ENCODE data around the gene ARHGDIB.

ARHGDIB gene

DNA sequence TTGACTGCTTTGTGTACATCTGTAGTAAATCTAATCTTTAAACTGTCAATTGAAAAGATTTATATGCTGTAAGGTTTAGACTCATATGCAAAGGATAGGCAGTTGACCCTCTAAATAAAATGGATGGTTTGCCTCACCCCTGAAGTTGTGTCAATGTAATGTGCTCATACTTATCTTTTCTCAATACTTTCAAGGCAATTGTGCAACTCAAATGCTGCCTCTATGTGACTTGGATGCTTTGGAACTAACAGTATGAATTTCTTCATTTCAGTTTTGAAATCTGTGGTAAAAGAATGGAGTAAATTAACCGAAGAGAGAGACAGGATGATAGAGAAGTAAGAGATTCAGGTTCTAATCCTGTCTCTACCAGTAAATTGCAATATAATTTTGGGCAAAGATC lies 21.2 kb upstream of the ARHGDIB start:
- no peak for DNase-seq

DNA sequence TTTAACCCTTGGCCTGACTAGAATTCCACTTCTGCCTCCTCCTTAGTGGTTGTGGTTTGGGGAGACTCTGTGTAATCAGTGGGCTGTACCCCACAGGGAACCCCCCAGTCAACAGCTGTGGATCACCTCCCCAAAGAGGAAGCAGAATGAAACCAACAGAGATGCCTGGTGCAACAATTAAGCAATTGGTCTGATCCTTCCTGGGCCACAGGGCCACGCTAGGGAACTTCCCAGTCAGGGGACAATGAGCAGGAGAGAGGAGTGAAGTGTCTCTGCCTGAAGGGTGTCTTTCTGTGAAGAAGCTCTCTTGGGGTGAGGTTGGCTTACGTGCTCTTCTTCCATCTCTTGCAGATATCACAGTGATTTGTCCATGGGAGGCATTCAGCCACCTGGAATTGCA lies 19.6 kb upstream of the ARHGDIB start:
- no peak for DNase-seq

DNA sequence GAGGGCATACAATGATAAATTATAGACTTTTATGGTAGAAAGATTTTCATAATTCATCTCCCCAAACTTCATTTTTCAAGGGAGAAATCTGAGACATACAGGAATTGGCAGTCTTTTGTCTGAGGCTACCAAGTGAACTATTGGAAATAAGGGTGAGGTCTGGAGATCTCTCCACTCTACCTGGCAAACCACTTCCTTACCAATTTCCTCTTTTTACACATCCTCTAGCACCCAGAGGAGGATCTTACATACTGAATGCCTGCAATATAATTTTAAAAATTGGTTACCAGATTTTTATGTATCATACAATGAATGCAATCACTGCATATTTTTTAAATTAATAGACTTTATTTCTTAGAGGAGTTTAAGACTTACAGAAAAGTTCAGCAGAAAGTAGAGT lies 18.1 kb upstream of the ARHGDIB start:
- DNase-seq = no peak

DNA sequence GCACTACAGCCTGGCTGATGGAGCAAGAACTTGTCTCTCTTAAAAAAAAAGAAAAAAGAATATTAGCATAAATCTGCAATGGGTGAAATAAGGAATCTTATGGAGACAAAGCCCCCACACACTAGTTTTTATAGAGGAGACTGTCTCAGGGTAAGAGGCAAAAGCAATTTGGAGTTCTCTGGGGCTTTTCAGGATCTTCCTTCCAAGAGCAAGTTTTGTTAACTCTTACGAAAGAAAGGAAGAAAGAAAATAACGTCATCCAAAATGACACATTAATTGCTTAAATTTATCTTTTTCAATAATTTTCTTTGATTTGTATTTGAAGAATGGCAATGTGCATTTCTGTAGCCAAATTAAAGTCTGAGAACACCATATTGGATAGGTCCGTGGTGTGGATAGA lies 15.3 kb upstream of the ARHGDIB start:
- no peak for DNase-seq

DNA sequence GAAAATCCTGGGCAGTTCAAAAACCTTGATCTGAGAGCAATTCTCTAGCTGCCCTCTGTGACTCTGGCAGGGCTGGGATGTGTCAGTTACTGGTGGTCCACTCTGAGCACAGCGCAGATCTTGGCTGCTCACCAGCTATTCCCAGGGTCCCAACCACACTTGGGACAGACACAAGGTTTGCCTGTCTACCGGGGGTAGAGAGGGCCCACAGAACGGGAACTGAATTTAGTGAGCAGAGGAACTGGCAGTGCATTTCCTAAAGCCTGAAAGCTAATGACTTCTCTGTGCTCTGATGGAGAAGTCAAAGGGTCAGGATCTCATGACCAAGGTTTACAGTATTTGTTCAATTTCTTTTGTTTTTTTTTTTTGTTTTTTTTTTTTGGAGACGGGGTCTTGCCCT lies 14.1 kb upstream of the ARHGDIB start:
- DNase-seq = no peak

DNA sequence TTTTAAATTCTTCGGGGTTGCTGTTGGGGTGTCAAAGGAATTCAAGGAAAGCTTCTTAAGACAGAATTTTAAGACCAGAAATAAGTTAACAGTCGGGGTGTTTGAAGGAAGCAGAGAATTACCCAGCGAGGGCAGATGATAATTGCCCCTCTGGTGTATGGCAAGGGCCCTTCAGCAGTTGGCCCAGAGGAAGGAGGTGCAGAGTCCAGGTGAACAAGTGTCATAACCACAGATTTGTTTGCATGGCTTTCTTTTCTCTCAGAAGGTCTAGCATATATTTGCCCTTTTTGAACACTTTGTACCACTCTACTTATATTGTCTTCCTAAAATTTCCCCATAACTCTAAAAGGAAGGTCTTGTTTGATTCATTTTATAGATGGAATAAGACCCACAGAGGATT lies 13.2 kb upstream of the ARHGDIB start:
- no peak for DNase-seq

DNA sequence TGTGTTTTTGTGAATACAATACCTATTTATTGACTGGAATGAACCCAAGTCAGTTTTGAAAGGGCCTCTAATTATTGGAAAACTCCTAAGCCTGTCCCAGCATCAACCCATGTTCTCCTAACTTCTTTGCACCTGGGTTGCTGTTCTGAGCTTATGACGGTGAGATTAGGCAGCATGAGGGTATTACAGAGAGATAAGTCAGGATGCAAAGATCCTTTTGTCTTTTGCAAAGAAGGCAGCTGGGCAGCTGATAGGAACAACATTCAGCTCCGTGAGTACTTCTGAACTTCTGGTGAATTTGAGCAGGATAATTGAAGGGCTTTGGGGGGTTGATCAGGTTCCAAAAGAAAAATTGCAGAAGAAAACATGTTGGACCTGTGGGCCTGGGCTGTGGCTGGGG lies 11.4 kb upstream of the ARHGDIB start, which contains the start of gene PDE6H:
TSS of gene PDE6H (plus strand) at position 227 of the 400 bp plus-strand sequence. CDS start 4,971 bp downstream, outside the sequence.
- DNase-seq = no peak

DNA sequence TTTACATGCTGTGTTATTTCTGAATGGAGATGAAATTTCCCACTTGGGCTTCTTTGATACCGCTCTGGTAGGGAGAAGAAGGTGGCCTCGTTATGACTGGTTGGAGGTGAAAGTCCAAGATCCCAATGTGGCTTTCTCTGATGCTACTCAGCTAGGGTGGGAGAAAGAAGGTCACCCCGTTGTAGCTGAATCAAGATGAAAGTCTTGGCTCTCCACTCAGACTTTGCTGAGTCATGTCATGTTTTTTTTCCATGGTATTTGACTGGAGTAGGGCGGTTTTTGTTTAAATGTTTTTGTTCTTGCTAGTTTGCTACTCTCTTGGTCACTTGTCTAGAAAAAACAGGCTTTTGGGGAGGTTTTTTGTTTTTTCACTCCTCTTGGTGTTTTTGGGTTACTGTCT lies 9.1 kb upstream of the ARHGDIB start:
- no peak for DNase-seq

DNA sequence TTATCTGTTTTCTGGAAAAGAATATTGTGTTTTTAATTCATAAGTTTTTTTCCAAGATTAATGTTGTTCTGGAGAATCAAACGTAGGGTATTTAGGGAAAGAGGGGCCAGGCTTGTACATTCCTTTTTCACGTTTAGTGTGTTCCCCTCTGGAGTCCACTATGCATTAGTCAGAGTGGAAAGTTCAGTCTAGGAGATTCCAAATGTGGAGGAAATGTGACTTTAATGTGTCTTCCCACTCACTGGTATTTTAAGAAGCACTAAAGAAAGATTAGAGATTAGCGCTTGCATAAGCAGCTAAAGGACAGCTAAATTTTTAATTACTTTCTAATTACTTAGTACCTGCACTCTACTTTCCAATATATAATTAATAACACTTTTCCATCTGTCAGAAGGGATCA lies 7.1 kb upstream of the ARHGDIB start:
- DNase-seq = no peak

DNA sequence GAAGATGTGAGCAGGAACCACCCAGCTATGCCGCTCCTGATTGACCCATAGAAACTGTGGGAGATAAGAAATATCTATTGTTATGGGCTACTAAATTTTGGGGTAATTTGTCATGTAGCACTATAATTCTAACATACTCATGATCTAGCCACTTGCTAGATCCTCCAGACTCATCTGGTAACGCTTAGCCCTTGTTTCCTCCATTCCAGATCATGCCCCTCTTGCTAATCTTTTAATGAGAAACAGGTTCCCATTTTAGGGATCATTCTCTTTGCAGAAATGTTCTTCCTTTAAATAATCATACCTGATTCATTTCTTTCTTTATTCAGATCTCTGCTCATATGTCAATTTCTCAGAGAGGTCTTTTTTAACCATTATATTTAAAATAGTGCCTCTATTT lies 3.8 kb upstream of the ARHGDIB start:
- no peak for DNase-seq

DNA sequence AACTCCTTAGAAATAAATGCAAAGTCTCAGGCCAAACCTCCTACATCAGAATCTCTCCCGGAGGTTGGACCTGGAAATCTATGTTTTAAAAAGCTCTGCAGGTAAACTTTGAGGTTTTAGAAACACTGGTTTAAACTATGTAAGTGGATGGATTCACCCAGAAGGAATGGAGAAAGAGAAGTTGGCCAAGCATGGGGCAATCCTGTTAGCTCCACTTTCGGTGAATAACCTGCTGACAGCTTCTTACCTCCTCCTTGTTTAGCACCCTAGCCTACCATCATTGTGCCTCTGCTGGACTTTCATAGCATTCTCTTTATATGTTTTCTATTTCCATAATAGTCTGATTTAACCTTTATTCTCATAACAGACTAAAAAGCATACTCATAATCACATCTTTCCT lies 3.0 kb upstream of the ARHGDIB start:
- DNase-seq = no peak

DNA sequence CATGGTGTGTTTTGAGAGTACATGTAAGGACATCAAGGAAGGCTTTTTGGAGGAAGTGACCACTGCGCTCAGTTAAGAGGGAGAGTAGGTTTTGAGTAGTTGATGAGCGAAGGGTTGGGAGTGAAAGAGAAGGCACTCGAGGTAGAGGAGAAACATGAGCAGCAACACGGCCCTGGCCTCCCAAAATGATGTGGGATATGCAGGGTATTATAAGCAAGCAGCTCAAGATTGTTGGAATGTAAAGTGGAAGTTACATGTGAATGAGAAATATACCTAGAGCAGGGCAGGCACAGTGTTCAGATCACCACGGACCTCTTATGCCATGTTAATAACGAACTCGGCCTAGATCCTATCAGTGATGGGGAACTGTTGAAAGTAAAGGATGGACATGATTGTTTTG lies 2.1 kb upstream of the ARHGDIB start:
- no peak for DNase-seq

DNA sequence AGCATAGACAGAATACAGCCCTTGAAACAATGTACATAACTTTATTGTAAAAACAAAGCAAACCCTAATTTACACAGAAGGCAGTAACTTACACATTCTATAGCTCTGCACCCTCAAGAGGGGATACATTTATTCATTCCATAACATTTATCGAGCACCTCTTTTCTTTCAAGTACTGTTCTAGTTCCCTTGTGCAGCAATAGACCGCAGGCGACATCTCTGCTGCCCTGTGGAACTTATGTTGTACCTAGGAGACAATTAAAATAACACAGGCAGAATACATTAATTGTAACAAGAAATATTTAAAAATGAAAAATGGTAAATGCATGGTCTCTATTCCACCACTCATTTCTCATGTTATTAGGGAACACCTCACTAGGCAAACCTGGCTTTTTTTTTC lies 1.4 kb upstream of the ARHGDIB start:
- no peak for DNase-seq

DNA sequence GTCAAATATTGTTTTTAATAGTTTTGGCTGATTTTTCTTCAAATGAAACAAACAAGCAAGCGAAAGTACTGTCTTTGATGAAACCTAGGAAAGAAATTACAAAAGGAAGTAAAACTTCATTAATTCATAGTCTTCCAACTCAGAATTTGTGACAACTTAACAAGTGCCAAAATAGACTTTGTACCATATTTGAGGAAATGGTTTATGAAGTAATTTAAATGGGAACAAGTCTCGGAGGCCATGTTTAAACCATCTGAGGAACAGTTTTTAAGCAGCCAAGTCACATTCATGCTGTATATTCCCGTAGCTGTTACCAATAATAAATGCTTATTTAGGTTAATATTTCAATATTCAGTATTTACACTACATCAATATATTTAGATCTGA lies 745 bp upstream of the ARHGDIB start:
- no peak for DNase-seq

DNA sequence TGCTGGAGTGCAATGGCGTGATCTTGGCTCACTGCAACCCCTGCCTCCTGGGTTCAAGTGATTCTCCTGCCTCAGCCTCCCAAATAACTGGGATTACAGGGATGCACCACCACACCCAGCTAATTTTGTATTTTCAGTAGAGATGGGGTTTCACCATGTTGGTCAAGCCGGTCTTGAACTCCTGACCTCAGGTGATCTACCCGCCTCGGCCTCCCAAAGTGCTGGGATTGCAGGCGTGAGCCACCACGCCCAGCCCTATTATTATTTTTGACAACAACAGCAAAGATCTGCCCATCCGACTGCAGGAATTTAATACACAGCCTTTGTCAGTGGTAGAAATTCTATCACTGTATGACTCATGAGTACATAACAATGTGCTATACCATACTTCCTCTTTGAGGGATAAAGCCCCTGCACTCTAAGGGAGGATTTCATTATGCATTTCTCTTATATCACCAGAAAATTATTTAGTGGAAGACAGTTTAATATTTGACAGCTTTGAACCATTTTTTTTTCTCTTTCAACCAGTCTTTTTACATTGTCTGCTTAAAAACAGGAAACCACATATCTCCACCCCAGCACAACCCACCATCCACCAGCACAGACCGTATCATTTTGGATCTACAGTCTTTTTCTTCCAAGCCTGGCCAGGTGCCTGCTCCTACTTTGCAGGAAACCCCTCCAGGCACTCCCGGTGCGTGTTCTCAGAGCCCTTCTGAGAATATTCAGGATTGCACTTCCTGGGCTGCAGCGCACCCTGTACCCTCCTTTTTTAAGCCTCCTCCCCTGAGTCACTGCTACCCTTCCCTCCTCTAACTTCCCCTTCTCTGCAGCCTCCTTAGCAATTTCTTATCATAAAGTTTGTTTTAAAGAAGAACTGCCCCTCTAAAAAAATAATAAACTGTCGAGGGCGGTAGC lies 594 bp downstream of the ARHGDIB start:
- DNase-seq = peak; percentile 83

DNA sequence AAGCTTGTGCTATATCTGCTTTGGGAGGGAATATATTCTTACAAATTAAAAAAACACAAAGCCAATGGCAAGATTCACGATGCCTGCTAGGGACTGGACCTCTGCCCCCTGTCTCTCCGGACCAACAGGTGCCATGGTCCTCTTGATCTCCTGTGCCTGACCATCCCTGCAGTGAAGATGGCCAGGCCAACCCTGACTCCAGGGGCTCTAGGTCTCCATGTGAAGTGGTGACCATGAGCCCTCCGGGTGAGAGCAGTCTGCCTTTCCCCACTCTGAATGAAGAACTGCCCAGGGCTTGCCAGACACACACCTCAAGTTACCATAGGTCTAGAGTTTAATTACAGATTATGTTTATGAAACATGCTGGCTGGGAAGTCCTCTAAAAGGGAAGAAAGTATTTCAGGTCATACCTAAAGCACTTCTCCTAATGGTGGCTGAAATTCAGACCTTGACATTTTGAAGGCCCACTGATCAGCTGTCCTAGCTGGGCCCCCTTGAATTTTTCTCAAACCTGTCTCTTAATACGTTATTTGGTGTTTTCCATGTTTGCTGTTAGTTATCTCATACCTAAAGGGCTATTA lies 1.4 kb downstream of the ARHGDIB start:
- DNase-seq = no peak

DNA sequence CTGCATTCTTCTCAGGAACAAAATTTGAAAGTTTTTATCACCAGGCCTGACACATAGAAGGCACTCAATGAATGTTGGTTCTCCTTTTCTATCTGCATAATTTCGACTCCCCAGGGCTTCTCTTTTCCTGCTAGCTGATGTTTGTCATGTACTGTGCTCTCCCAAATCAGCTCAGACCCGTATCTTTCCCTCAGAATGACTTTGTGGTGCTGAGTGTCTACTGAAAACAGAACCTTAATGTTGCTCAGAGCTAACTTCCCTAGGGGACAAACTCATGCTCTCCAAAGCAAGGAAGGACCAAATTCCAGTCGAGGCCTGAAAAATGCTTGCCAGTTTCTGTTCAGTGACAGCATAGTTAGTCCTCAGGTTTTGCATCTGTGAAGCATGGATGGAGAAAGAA lies 1.9 kb downstream of the ARHGDIB start:
- DNase-seq = no peak

DNA sequence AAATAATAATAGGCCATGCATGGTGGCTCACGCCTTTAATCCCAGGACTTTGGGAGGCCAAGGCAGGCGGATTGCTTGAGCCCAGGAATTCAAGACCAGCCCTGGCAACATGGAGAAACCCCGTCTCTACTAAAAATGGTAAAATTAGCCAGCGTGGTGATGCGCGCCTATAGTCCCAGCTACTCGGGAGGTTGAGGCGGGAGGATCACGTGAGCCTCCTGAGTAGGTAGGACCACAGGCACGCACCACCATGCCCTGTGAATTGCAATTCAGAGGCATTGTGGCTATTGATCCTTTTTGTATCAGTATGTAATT lies 2.3 kb downstream of the ARHGDIB start:
- DNase-seq = no peak

DNA sequence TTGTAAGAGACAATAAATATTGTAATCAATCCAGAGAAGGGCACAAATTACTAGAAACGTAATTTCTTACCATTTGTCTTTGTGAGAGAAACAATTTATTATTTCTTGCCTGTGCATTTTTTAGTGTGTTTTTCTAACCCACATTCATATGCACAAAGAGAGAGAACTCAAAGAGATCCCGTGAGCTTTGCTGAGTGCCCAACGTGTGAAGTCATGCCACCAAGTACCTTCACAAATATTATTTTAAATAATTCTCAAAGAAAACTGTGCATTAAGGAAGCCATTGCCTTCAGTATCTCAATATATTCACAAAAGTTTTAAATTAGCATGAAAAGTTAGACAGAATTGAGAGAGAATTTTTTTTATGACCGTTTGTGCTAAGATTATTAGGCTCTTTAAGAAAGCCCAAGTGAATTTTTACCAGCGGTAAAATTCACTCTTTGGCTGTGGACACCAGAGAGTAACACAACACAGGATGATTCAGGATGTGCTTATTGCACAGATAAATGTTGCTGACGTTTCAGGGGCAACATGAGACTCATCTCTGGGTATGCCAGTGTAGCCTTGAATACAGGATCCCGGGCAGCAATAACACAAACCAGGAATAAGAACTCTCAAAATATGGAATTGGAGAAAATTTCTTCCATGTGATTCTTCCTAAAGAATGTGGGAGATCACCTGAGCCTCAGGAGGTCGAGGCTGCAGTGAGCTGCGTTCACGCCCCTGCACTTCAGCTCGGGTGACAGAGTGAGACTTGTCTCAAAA lies 2.9 kb downstream of the ARHGDIB start:
- peak; percentile 69 for DNase-seq

DNA sequence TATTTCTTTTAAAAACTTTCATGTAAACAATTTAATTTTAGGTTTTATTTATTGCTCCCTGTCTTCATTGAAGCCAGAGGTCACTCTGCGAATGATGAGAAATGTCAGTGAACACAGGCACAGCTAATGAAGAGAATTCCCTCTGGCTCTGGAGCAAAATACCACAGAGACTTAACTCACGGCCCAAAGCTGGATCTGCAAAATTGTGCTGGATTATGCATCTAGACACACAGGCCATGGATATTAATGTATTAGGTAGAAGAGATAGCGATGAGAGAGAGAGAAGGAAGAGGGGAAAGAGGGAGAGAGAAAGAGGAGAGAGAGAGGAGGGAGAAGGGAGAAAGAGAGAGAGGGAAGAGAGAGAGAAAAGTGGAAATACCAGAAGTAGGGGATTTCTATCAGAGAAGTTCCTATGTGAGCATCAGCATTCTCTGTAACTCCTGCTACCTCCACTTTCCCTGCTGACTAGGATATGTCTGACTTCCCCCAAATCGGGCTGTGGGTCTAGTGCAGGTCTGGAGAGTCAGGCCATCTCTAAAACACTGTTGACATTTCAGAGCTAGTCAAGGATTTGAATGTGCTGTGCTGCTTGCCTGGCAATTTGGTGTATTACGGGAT lies 3.7 kb downstream of the ARHGDIB start:
- no peak for DNase-seq

DNA sequence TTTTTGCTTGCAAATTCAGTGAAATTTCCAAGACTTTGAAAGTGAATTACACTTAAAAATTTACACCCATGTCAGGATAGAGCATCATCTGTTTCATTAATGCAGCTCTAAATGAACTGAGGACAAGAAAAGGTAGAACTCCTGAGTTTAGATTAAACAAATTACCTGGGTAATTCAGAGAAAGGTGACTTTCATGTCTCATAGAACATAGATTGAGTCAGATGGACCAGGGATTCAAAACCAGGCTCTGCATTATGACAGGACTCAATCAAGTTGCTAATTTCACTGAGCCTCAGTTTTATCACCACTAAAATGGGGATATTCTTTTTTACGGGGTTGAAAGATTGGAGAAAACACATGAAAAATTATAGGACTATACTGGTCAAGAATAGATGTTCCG lies 4.5 kb downstream of the ARHGDIB start:
- no peak for DNase-seq

DNA sequence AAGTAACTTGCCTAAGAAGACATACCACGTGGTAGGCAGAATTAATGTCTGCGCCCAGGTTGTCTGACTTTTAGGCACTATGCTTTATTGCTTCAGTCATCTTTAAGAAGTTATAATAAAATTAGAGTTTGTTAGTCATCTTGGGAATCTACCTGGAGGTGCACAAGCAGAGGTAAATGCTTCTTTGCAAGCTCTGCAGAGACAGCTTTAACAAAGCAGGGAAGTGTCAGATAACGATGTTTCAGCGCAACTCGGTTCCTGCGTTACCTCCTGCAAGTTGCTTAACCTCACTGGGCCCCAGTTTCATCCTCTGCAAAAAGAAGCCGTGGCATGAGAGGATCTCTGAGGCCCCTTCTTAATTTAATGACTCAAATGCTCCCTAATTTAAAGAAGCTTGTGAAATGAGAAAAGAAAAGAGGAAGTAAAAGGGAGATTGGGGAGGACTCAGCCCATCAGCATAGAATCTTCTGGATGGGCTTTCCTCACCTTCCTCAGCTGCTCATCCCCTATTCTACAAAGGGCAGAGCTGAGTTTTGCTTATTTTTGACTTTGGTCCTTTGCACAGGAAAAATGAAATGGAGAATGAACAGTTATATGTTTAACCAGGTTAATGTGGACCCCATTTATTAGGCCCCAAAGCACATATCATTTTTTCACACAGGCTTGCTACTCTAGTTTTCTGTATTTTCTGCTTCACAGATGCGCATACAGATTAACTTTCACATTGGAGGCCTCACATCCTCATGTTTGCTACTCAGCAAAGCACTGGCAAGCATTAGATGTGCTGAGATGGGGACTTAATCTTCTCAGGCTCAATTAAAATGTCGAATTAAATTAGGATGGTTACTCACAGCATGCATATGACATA lies 5.1 kb downstream of the ARHGDIB start:
- DNase-seq = peak; percentile 80

DNA sequence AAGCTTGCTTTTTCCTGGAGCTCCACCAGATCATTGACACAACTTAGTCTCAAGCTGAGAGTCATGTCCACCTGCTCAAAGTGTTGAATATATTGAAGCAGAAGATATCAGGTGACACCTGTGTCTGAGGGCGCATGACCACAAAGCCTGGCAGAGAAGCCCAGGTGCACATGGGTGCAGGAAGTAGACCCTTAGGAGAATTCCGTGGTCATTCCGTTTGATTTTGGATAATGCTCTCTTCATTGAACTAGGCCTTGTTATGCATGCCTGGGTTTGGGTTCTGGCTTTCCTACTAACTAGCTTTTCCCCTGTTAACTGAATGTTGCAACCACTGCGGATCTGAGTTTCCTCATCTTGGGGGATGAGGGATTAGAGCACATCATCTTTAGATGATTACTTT lies 7.1 kb downstream of the ARHGDIB start:
- DNase-seq = no peak

All from CD4-positive, alpha-beta T cell treated with Interleukin-4 for 4 hours (primary cell).